PC-3 (cell line): Measurements from ENCODE around the gene DNAH14. TPM values are rescaled to one million over a fixed set of nuclear protein-coding genes. Genes with fewer than 3 reads are reported as not detected.

Experiments used
- ATAC-seq: fragments of 200-7000 bp; cut with Tn5 transposase; 2 replicates; pipeline ENCODE4 v1.9.1; 2020; ENCODE audit warnings: mild to moderate bottlenecking, moderate library complexity
- BruUV-seq: library from RNA; stranded (reverse); fragments of 400-500 nt; replicated peaks from 2 replicates; lab custom pipeline; 2021; lab: Mats Ljungman, UMichigan
- CTCF ChIA-PET: fragments of 300-600 bp; sonication (Branson Sonifier 250); formaldehyde crosslinking; loops from one replicate; lab custom pipeline; 2022; ENCODE audit warnings: antibody characterized with exemption; lab: Charles Lee
- POLR2A ChIA-PET: fragments of 300-600 bp; sonication (Branson Sonifier 250); formaldehyde crosslinking; loops from one replicate; lab custom pipeline; 2022; ENCODE audit warnings: antibody characterized with exemption; ENCODE audit not compliant: unreplicated experiment; lab: Charles Lee
- DNase-seq: peaks from one replicate; pipeline ENCODE4 v3.0.0-alpha.2; 2015
- H2AFZ ChIP-seq: fragments of 300-600 bp; sonication (generic); 2 replicates; pipeline ENCODE4 v1.6.0; 2016; ENCODE audit warnings: antibody characterized with exemption, low read length
- H3F3A ChIP-seq: fragments of 300-600 bp; sonication (generic); one replicate; pipeline ENCODE4 v1.6.0; 2017; ENCODE audit warnings: antibody characterized with exemption, low read length, control low read depth, mild to moderate bottlenecking; ENCODE audit not compliant: unreplicated experiment
- H3K27ac ChIP-seq: fragments of 300-600 bp; sonication (generic); 2 replicates; pipeline ENCODE4 v1.5.1; 2016; ENCODE audit warnings: mild to moderate bottlenecking, low read length
- H3K27me3 ChIP-seq: fragments of 300-600 bp; sonication (generic); 2 replicates; pipeline ENCODE4 v1.6.1; 2016; ENCODE audit warnings: low read length, mixed read lengths
- H3K36me3 ChIP-seq: fragments of 300-600 bp; sonication (generic); 2 replicates; pipeline ENCODE4 v1.6.1; 2016; ENCODE audit warnings: low read depth, mixed run types, low read length, mixed read lengths
- H3K4me1 ChIP-seq: fragments of 300-600 bp; sonication (generic); 2 replicates; pipeline ENCODE4 v1.5.1; 2016; ENCODE audit warnings: low read length; ENCODE audit not compliant: insufficient read depth
- H3K4me2 ChIP-seq: fragments of 300-600 bp; sonication (generic); 2 replicates; pipeline ENCODE4 v1.6.0; 2016; ENCODE audit warnings: low read length
- H3K4me3 ChIP-seq: fragments of 300-600 bp; sonication (generic); 2 replicates; pipeline ENCODE4 v1.5.1; 2016; ENCODE audit warnings: mild to moderate bottlenecking, low read length, mixed read lengths
- H3K79me2 ChIP-seq: fragments of 300-600 bp; sonication (generic); 2 replicates; pipeline ENCODE4 v1.6.1; 2017; ENCODE audit warnings: low read length, mixed read lengths
- H3K9ac ChIP-seq: fragments of 300-600 bp; sonication (generic); 2 replicates; pipeline ENCODE4 v1.6.0; 2016; ENCODE audit warnings: mild to moderate bottlenecking, low read length
- H3K9me2 ChIP-seq: fragments of 300-600 bp; sonication (generic); replicated peaks from 2 replicates; pipeline ENCODE4 v1.6.1; 2016; ENCODE audit warnings: mixed run types, low read length, mixed read lengths
- H3K9me3 ChIP-seq: fragments of 300-600 bp; sonication (generic); 2 replicates; pipeline ENCODE4 v1.6.1; 2016; ENCODE audit warnings: low read length, mixed read lengths
- H4K20me1 ChIP-seq: fragments of 300-600 bp; sonication (generic); 2 replicates; pipeline ENCODE4 v1.6.1; 2016; ENCODE audit warnings: low read length, mixed read lengths
- CTCF ChIP-seq: fragments of 300-600 bp; sonication (generic); conservative IDR thresholded peaks from 2 replicates; pipeline ENCODE4 v1.5.1; 2017; ENCODE audit warnings: antibody characterized with exemption, low read depth, mild to moderate bottlenecking, low read length
- EZH2 ChIP-seq: fragments of 300-600 bp; sonication (generic); IDR thresholded peaks from one replicate; pipeline ENCODE4 v1.6.1; 2017; ENCODE audit warnings: antibody characterized with exemption, mild to moderate bottlenecking, low read length; ENCODE audit not compliant: unreplicated experiment
- EZH2phosphoT487 ChIP-seq: fragments of 300-600 bp; sonication (generic); IDR thresholded peaks from 2 replicates; pipeline ENCODE4 v1.6.1; 2018; ENCODE audit warnings: mild to moderate bottlenecking, antibody characterized with exemption, low read length, borderline replicate concordance
- intact Hi-C: fragments of 100-400 bp; cut with micrococcal nuclease; formaldehyde crosslinking; loops from 2 replicates; pipeline ENCODE4 v1.9.0; 2023
- total RNA-seq: library from RNA; depleted of rRNA; stranded (reverse); fragments of >200 nt; gene quantifications from 2 replicates; pipeline ENCODE4 v1.2.3, GENCODE V29; 2014

DNAH14 gene
- total RNA-seq, 1 experiment from 2014 or later = 42.8 TPM

DNA sequence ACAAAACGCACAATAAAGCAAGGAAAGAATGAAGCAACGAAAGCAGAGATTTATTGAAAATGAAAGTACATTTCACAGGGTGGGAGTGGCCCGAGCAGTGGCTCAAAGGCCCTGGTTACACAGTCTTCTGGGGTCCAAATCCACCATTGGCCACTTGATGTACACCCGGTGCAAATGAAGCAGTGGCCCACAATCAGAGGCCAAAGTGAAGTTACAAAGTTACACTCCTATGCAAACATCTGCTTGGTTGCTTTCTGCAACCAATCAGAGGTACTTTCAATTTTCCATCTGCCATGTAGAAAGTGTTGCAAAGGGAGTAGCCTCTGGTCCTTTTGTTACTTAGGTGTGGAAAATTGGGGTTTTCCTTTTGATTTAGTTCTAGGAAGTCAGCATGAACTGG, 10.0 kb upstream of the DNAH14 start:
- no peak overlapping the region for H3K4me2 ChIP-seq
- H3K9me2 ChIP-seq = no peaks in the 10 kb centered on the region
- H3K4me3 ChIP-seq = no peak overlapping the region
- H3K27me3 ChIP-seq = no peaks in the 10 kb centered on the region
- H3K4me1 ChIP-seq = no peaks in the 10 kb centered on the region
- ATAC-seq = no peak
- no peaks in the 10 kb centered on the region for H4K20me1 ChIP-seq
- no peak for DNase-seq
- no peak overlapping the region for H3K9ac ChIP-seq
- H3F3A ChIP-seq = no peaks in the 10 kb centered on the region
- 0 out of 2 replicates have a peak overlapping the region, but pooled peaks have one; percentile 20 for H2AFZ ChIP-seq
- H3K9me3 ChIP-seq = peaks cover 2% of the 10 kb centered on the region
- intact Hi-C loops = no loop called here
- H3K79me2 ChIP-seq = no peaks in the 10 kb centered on the region
- ChIA-PET POLR2A (no interaction called here), CTCF (no interaction called here)
- H3K27ac ChIP-seq = no peak overlapping the region
- no peaks in the 10 kb centered on the region for H3K36me3 ChIP-seq
- TF ChIP-seq CTCF = no peak
- TF ChIP-seq EZH2phosphoT487 = no peak
- no peak for TF ChIP-seq EZH2
- BruUV-seq = no TSS peak

DNA sequence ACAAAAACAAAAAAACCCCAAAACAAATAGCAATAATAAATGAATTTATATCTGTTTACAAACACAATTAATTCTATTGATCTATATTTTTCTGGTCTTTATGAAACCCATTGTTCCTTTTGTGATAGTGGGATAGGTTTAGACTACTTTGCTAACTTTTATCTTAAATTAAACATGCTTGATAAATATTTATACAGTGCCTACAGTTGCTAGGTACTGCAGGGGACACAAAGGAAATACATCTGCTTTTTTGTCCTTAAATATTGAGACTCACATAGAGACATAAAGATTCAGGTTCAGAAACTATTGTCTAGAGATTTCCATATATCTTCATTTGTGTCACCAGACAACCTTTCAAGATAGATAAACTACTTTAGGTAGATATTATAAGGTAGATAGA, 8.5 kb upstream of the DNAH14 start:
- POLR2A ChIA-PET = no interaction called here

More for the DNA sequence above, 8.5 kb upstream of the DNAH14 start:
- no peaks in the 10 kb centered on the region for H3K9me3 ChIP-seq
- no peak overlapping the region for H3K4me2 ChIP-seq
- no peaks in the 10 kb centered on the region for H3F3A ChIP-seq
- BruUV-seq = no TSS peak
- TF ChIP-seq EZH2phosphoT487 (no peak), EZH2 (no peak), CTCF (no peak)
- intact Hi-C loops = loop anchor here (10.0 kb wide), 2 partner anchors 186 to 496 kb away; no protein-coding TSS in a partner anchor
- ATAC-seq = no peak
- H3K4me1 ChIP-seq = no peaks in the 10 kb centered on the region
- no peak overlapping the region for H3K9ac ChIP-seq
- no peak overlapping the region for H3K4me3 ChIP-seq
- no peak overlapping the region for H3K27ac ChIP-seq
- H4K20me1 ChIP-seq = no peaks in the 10 kb centered on the region
- CTCF ChIA-PET = no interaction called here
- no peak overlapping the region for H2AFZ ChIP-seq
- no peaks in the 10 kb centered on the region for H3K9me2 ChIP-seq
- no peaks in the 10 kb centered on the region for H3K27me3 ChIP-seq
- DNase-seq = no peak
- no peaks in the 10 kb centered on the region for H3K79me2 ChIP-seq
- H3K36me3 ChIP-seq = no peaks in the 10 kb centered on the region
